ENCODE results near the gene CCDC34.

The CCDC34 gene

GRCh38 chr11:27386181-27386845, 23.3 kb upstream of the CCDC34 start:
- H3K36me3 Mint-ChIP-seq = no peaks in the 10 kb centered on the region
- ATAC-seq (ENCODE audit: low read depth) (no peak), DNase-seq (ENCODE audit: low spot score in 2 of 2) (no peak)
- H3K27me3 Mint-ChIP-seq = no peaks in the 10 kb centered on the region
- H3K27ac Mint-ChIP-seq = no peak overlapping the region
- H3K9me3 Mint-ChIP-seq = no peaks in the 10 kb centered on the region
- no peak overlapping the region for H3K4me3 Mint-ChIP-seq
- H3K4me1 Mint-ChIP-seq = no peaks in the 10 kb centered on the region

- Mint-ChIP-seq H3K4me3 (no peak overlapping the region), H3K36me3 (no peaks in the 10 kb centered on the region), H3K4me1 (no peaks in the 10 kb centered on the region), H3K27me3 (no peaks in the 10 kb centered on the region), H3K27ac (no peak overlapping the region), H3K9me3 (no peaks in the 10 kb centered on the region)
- ATAC-seq (ENCODE audit: low read depth) = no peak
- DNase-seq (ENCODE audit: low spot score in 2 of 2) = no peak
Observed at GRCh38 chr11:27385245-27385644, 22.2 kb upstream of the CCDC34 start.

DNA sequence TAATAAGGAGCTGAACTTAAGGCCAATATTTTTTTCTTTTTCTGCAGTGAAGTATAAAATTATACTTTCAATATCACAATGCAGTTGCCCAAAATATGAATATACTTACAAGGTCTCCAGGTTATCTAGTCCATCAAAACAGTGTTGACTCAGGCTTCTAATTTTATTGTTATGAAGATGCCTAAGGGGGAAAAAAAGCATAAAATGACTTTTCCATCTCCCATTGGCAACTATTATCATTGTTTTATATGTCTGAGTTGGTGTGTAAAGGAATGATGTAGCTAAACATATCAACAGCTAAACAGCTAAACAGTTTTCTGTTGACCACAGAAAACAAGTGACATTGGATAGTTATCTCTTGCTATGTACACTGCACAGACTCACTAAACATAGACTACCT, 21.2 kb upstream of the CCDC34 start:
- Mint-ChIP-seq H3K27me3 (no peaks in the 10 kb centered on the region), H3K27ac (no peak overlapping the region), H3K4me3 (no peak overlapping the region), H3K36me3 (peaks cover 2% of the 10 kb centered on the region), H3K4me1 (no peaks in the 10 kb centered on the region), H3K9me3 (no peaks in the 10 kb centered on the region)
- ATAC-seq (ENCODE audit: low read depth) (no peak), DNase-seq (ENCODE audit: low spot score in 2 of 2) (no peak)

DNA sequence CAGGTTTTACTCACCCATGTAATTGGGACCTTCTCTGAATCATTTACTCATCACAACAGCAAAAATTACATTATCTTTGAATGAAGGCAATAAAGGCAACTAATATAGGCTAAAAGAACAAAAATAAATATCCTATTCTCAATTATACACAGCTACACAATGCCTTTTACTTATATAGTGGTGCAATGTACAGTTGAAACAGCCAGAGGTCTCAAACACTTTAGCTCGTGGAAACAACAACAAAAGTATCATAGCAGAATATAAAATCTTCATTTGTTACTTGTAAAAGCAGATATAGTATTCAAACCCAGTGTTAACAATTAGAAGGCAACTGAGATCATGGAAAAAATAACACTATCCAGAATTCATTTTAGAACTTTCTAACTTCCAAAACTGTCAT, 20.6 kb upstream of the CCDC34 start:
- no peak for DNase-seq (ENCODE audit: low spot score in 2 of 2)
- Mint-ChIP-seq H3K4me3 (no peak overlapping the region), H3K9me3 (no peaks in the 10 kb centered on the region), H3K27ac (no peak overlapping the region), H3K36me3 (peaks cover 2% of the 10 kb centered on the region), H3K27me3 (no peaks in the 10 kb centered on the region), H3K4me1 (no peaks in the 10 kb centered on the region)
- ATAC-seq (ENCODE audit: low read depth) = no peak

DNA sequence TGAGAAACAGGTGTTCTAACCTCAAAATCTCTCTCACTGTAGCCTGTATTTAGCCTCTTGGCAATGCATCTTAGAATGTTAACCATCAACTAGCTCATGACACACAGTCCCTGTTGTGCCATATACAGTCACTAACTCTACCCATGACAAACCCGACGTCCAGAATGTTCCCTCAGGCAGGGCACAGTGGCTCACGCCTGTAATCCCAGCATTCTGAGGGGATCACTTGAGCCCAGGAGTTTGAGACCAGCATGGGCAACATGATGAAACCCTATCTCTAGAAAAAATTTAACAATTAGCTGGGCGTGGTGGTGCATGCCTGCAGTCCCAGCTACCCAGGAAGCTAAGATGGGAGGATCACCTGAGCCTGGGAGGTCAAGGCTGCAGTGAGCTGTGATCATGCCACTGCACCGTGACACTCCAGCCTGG, 18.2 kb upstream of the CCDC34 start:
- Mint-ChIP-seq H3K4me3 (no peak overlapping the region), H3K36me3 (peaks cover 3% of the 10 kb centered on the region), H3K27ac (no peak overlapping the region), H3K4me1 (no peaks in the 10 kb centered on the region), H3K27me3 (no peaks in the 10 kb centered on the region), H3K9me3 (no peaks in the 10 kb centered on the region)
- DNase-seq (ENCODE audit: low spot score in 2 of 2) = no peak
- ATAC-seq (ENCODE audit: low read depth) = no peak

DNA sequence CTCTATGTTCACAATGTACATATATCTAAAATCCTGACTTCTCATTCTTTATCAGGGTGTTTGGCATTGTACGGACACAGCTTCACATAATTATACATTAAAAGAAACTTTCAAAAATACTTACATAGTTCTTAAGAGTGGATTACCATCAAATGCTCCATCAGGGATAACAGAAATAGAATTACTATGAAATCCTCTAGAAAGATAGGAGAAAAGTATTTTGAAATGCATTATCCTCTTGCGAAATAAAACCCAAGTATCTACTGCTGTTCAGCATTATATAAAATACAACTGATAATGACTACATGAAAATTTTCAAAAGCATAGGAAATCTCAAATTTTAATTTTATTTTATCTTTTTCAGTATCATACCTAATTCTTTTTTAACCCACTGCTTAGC, 17.8 kb upstream of the CCDC34 start:
- H3K4me3 Mint-ChIP-seq = no peak overlapping the region
- H3K4me1 Mint-ChIP-seq = no peaks in the 10 kb centered on the region
- no peak overlapping the region for H3K27ac Mint-ChIP-seq

GRCh38 chr11:27379449-27379848, 16.4 kb upstream of the CCDC34 start:
- no peaks in the 10 kb centered on the region for H3K27me3 Mint-ChIP-seq

More for the DNA sequence above, 17.8 kb upstream of the CCDC34 start:
- ATAC-seq (ENCODE audit: low read depth) (no peak), DNase-seq (ENCODE audit: low spot score in 2 of 2) (no peak)
- Mint-ChIP-seq H3K9me3 (no peaks in the 10 kb centered on the region), H3K36me3 (peaks cover 4% of the 10 kb centered on the region), H3K27me3 (no peaks in the 10 kb centered on the region)

DNA sequence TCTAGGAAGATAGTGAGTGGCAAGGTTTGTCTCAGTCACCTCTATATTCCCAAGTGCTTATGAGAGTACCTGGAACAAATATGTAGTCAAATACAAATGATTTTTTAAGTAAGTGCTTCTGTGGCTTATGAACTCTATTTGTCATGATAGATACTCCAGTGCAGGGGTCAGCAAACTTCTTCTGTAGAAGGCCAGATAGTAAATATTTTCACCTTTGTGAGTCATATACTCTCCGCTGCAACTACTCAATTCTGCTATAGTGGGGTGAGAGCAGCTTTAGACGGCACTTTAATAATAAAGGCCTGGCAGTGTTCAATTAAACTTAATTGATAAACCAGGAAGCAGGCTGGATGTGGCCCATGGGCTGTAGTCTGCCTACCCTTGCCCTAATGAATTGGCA, 12.4 kb upstream of the CCDC34 start:
- no peak overlapping the region for H3K27ac Mint-ChIP-seq
- no peaks in the 10 kb centered on the region for H3K27me3 Mint-ChIP-seq
- ATAC-seq (ENCODE audit: low read depth) (no peak), DNase-seq (ENCODE audit: low spot score in 2 of 2) (no peak)
- no peaks in the 10 kb centered on the region for H3K9me3 Mint-ChIP-seq
- no peaks in the 10 kb centered on the region for H3K4me1 Mint-ChIP-seq
- H3K4me3 Mint-ChIP-seq = no peak overlapping the region
- H3K36me3 Mint-ChIP-seq = peaks cover 6% of the 10 kb centered on the region

More at GRCh38 chr11:27379449-27379848, 16.4 kb upstream of the CCDC34 start:
- DNase-seq (ENCODE audit: low spot score in 2 of 2) (no peak), ATAC-seq (ENCODE audit: low read depth) (no peak)
- Mint-ChIP-seq H3K36me3 (peaks cover 4% of the 10 kb centered on the region), H3K9me3 (no peaks in the 10 kb centered on the region), H3K4me3 (no peak overlapping the region), H3K27ac (no peak overlapping the region), H3K4me1 (no peaks in the 10 kb centered on the region)

DNA sequence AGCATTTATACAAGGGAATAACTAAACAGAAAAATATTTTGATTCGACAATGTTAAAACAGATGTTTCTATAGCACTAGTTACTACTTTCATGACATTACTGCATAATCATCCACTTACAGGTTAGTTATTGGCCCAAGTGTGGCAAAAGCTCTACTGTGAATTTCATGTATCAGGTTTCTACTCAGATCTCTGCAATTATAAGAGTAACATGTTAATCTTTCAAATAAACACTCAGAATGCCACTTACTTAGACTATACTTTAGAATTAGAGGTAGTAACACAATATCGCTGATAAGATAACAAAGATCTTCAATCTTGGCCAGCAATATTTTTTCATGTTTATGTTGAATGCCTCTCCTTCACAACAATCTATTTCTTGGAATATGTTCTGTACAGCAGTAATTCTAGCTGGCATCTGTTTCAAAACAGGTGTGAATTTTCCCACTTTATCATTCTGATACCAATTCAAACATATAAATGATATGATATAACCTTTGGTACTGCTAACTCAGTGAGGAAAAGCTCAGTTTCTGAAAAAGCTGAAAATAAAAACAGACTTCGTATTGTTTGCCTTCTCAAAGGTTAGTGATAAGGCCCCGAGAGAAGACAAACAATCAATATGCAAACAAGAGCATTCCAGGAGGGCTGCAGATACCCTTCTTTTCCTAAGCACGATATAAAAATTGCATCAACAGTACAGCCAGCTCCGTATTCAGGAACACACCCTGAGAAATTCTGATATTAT, 11.0 kb upstream of the CCDC34 start:
- Mint-ChIP-seq H3K36me3 (peaks cover 4% of the 10 kb centered on the region), H3K9me3 (no peaks in the 10 kb centered on the region), H3K27ac (no peak overlapping the region), H3K4me3 (no peak overlapping the region), H3K4me1 (no peaks in the 10 kb centered on the region), H3K27me3 (no peaks in the 10 kb centered on the region)
- ATAC-seq (ENCODE audit: low read depth) (no peak), DNase-seq (ENCODE audit: low spot score in 2 of 2) (no peak)

DNA sequence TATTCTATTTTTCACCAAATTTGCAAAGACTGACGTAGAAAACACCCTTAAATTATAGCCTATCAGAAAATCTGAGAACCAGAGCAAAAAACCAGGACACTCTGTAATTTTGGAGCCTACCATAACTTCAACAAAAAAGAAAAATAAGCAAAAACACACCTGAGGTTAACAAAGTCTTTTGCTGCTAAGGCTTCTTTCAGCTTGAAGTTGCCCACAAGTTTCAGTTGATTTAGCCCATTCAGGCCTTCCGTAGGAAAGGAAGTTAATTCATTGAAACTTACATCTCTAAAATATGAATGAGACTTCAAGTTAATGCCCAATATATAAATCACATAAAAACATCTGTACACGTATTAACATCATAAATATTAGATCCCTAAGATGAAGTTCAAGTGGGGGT, 10.4 kb upstream of the CCDC34 start:
- DNase-seq (ENCODE audit: low spot score in 2 of 2) (no peak), ATAC-seq (ENCODE audit: low read depth) (no peak)
- Mint-ChIP-seq H3K4me1 (no peaks in the 10 kb centered on the region), H3K9me3 (no peaks in the 10 kb centered on the region), H3K27ac (no peak overlapping the region), H3K36me3 (peaks cover 4% of the 10 kb centered on the region), H3K4me3 (no peak overlapping the region), H3K27me3 (no peaks in the 10 kb centered on the region)

- no peaks in the 10 kb centered on the region for H3K27me3 Mint-ChIP-seq
- no peaks in the 10 kb centered on the region for H3K9me3 Mint-ChIP-seq
- ATAC-seq (ENCODE audit: low read depth) = no peak
Observed at GRCh38 chr11:27372164-27372563, 9.1 kb upstream of the CCDC34 start.

GRCh38 chr11:27371489-27371888, 8.5 kb upstream of the CCDC34 start:
- Mint-ChIP-seq H3K27ac (no peak overlapping the region), H3K9me3 (no peaks in the 10 kb centered on the region), H3K27me3 (no peaks in the 10 kb centered on the region), H3K4me1 (no peaks in the 10 kb centered on the region), H3K36me3 (peaks cover 5% of the 10 kb centered on the region), H3K4me3 (no peak overlapping the region)
- DNase-seq (ENCODE audit: low spot score in 2 of 2) (no peak), ATAC-seq (ENCODE audit: low read depth) (no peak)

More at GRCh38 chr11:27372164-27372563, 9.1 kb upstream of the CCDC34 start:
- DNase-seq (ENCODE audit: low spot score in 2 of 2) = no peak
- H3K27ac Mint-ChIP-seq = no peak overlapping the region
- H3K4me3 Mint-ChIP-seq = no peak overlapping the region
- H3K36me3 Mint-ChIP-seq = peaks cover 5% of the 10 kb centered on the region
- H3K4me1 Mint-ChIP-seq = no peaks in the 10 kb centered on the region

GRCh38 chr11:27370374-27370773, 7.4 kb upstream of the CCDC34 start:
- Mint-ChIP-seq H3K4me3 (no peak overlapping the region), H3K27me3 (no peaks in the 10 kb centered on the region), H3K4me1 (no peaks in the 10 kb centered on the region), H3K9me3 (no peaks in the 10 kb centered on the region), H3K36me3 (peaks cover 3% of the 10 kb centered on the region), H3K27ac (no peak overlapping the region)
- DNase-seq (ENCODE audit: low spot score in 2 of 2) = no peak
- ATAC-seq (ENCODE audit: low read depth) = no peak

DNA sequence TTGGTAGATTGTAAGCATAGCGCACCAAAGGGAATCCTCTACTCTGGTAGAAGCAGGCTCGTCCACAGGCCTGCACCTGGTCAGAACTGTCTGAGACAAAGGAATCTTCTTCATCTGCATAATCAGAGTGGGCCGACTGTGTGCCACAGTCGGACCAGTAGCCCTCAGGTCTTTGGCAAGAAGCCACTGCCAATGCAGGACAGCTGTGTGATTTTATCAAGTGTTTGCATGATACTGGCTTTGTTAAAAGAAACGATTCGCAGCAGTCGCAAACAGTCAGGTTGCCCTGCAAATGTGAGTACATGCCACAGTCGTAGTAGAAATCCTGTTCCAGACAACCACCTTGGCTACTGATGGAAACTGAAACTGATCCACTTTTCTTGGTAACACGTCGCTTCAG, 4.9 kb upstream of the CCDC34 start:
- peaks cover 5% of the 10 kb centered on the region for H3K4me1 Mint-ChIP-seq
- no peaks in the 10 kb centered on the region for H3K9me3 Mint-ChIP-seq
- no peak for ATAC-seq (ENCODE audit: low read depth)
- H3K36me3 Mint-ChIP-seq = peaks cover 1% of the 10 kb centered on the region
- H3K4me3 Mint-ChIP-seq = no peak overlapping the region
- no peak overlapping the region for H3K27ac Mint-ChIP-seq
- DNase-seq (ENCODE audit: low spot score in 2 of 2) = no peak
- no peaks in the 10 kb centered on the region for H3K27me3 Mint-ChIP-seq
